IPS-15b (cell line): ENCODE measurements around the gene FBXW4.

ENCODE experiments used
- H3K27me3 ChIP-seq: one replicate; pipeline ENCODE4 v1.6.1; 2013; ENCODE audit warnings: low read length; ENCODE audit not compliant: control insufficient read depth, insufficient read depth
- H3K36me3 ChIP-seq: one replicate; pipeline ENCODE4 v1.6.1; 2013; ENCODE audit warnings: low read length; ENCODE audit not compliant: control insufficient read depth, insufficient read depth
- H3K4me1 ChIP-seq: one replicate; pipeline ENCODE4 v1.6.1; 2013; ENCODE audit warnings: mild to moderate bottlenecking, low read length; ENCODE audit not compliant: control insufficient read depth, insufficient read depth
- H3K4me3 ChIP-seq: one replicate; pipeline ENCODE4 v1.5.1; 2013; ENCODE audit warnings: low read depth, low read length
- H3K9ac ChIP-seq: one replicate; pipeline ENCODE4 v1.6.1; 2013; ENCODE audit warnings: low read depth, mild to moderate bottlenecking, low read length
- H3K9me3 ChIP-seq: one replicate; pipeline ENCODE4 v1.6.1; 2013; ENCODE audit warnings: mild to moderate bottlenecking, low read length; ENCODE audit not compliant: control insufficient read depth, insufficient read depth

The FBXW4 gene

GRCh38 chr10:101576211-101576863, 118.6 kb downstream of the FBXW4 start:
- no peak overlapping the region for H3K9ac ChIP-seq
- no peak overlapping the region for H3K4me3 ChIP-seq
- H3K4me1 ChIP-seq: peaks cover 5% of the 10 kb centered on the region
- peaks cover 17% of the 10 kb centered on the region for H3K27me3 ChIP-seq
- H3K36me3 ChIP-seq: peaks cover 17% of the 10 kb centered on the region
- no peaks in the 10 kb centered on the region for H3K9me3 ChIP-seq

- peaks cover 4% of the 10 kb centered on the region for H3K4me1 ChIP-seq
- H3K9ac ChIP-seq: no peak overlapping the region
- H3K9me3 ChIP-seq: no peaks in the 10 kb centered on the region
- H3K27me3 ChIP-seq: peaks cover 24% of the 10 kb centered on the region
- H3K4me3 ChIP-seq: no peak overlapping the region
- peaks cover 17% of the 10 kb centered on the region for H3K36me3 ChIP-seq
Observed at GRCh38 chr10:101575580-101576210, 119.3 kb downstream of the FBXW4 start.

GRCh38 chr10:101575091-101575490, 119.9 kb downstream of the FBXW4 start:
- no peak overlapping the region for H3K9ac ChIP-seq
- H3K4me1 ChIP-seq: no peaks in the 10 kb centered on the region
- no peaks in the 10 kb centered on the region for H3K9me3 ChIP-seq
- peaks cover 26% of the 10 kb centered on the region for H3K27me3 ChIP-seq
- no peak overlapping the region for H3K4me3 ChIP-seq
- peaks cover 16% of the 10 kb centered on the region for H3K36me3 ChIP-seq

- Histone ChIP-seq H3K4me3 (no peak overlapping the region), H3K27me3 (peaks cover 33% of the 10 kb centered on the region), H3K9ac (no peak overlapping the region), H3K9me3 (no peaks in the 10 kb centered on the region), H3K36me3 (peaks cover 7% of the 10 kb centered on the region), H3K4me1 (no peaks in the 10 kb centered on the region)
Observed at GRCh38 chr10:101573885-101574753, 120.9 kb downstream of the FBXW4 start.

GRCh38 chr10:101572785-101573184, 122.2 kb downstream of the FBXW4 start:
- H3K36me3 ChIP-seq: no peaks in the 10 kb centered on the region
- H3K27me3 ChIP-seq: peaks cover 44% of the 10 kb centered on the region
- no peak overlapping the region for H3K9ac ChIP-seq
- H3K4me1 ChIP-seq: no peaks in the 10 kb centered on the region
- H3K9me3 ChIP-seq: no peaks in the 10 kb centered on the region
- no peak overlapping the region for H3K4me3 ChIP-seq

- Histone ChIP-seq H3K4me1 (no peaks in the 10 kb centered on the region), H3K27me3 (peaks cover 51% of the 10 kb centered on the region), H3K4me3 (no peak overlapping the region), H3K9ac (no peak overlapping the region), H3K9me3 (no peaks in the 10 kb centered on the region), H3K36me3 (no peaks in the 10 kb centered on the region)
Observed at GRCh38 chr10:101572126-101572525, 122.8 kb downstream of the FBXW4 start.

GRCh38 chr10:101571271-101571925, 123.6 kb downstream of the FBXW4 start:
- H3K9ac ChIP-seq: no peak overlapping the region
- no peaks in the 10 kb centered on the region for H3K4me1 ChIP-seq
- peak overlapping the region; percentile 88 for H3K4me3 ChIP-seq
- peaks cover 56% of the 10 kb centered on the region for H3K27me3 ChIP-seq
- H3K9me3 ChIP-seq: no peaks in the 10 kb centered on the region
- no peaks in the 10 kb centered on the region for H3K36me3 ChIP-seq

- no peaks in the 10 kb centered on the region for H3K4me1 ChIP-seq
- H3K27me3 ChIP-seq: peaks cover 64% of the 10 kb centered on the region
- peak overlapping the region; percentile 88 for H3K4me3 ChIP-seq
- no peaks in the 10 kb centered on the region for H3K9me3 ChIP-seq
- H3K36me3 ChIP-seq: no peaks in the 10 kb centered on the region
- H3K9ac ChIP-seq: peak overlapping the region; percentile 60
Observed at GRCh38 chr10:101570428-101571270, 124.3 kb downstream of the FBXW4 start.

GRCh38 chr10:101569622-101570427, 125.1 kb downstream of the FBXW4 start:
- peak overlapping the region; percentile 24 for H3K9ac ChIP-seq
- H3K4me1 ChIP-seq: no peaks in the 10 kb centered on the region
- no peaks in the 10 kb centered on the region for H3K9me3 ChIP-seq
- H3K27me3 ChIP-seq: peaks cover 68% of the 10 kb centered on the region
- no peaks in the 10 kb centered on the region for H3K36me3 ChIP-seq
- H3K4me3 ChIP-seq: peak overlapping the region; percentile 88

GRCh38 chr10:101569323-101569621, 125.7 kb downstream of the FBXW4 start:
- Histone ChIP-seq H3K9me3 (no peaks in the 10 kb centered on the region), H3K4me1 (no peaks in the 10 kb centered on the region), H3K36me3 (no peaks in the 10 kb centered on the region), H3K9ac (no peak overlapping the region), H3K27me3 (peaks cover 68% of the 10 kb centered on the region), H3K4me3 (peak overlapping the region; percentile 88)
